Measurements from ENCODE around the gene CDH3.
"Not testable (repeated sequence)": the region's sequence is repeated elsewhere in the genome, so short reads cannot be mapped to it uniquely, and the experiment has no call there.

CDH3 gene

DNA sequence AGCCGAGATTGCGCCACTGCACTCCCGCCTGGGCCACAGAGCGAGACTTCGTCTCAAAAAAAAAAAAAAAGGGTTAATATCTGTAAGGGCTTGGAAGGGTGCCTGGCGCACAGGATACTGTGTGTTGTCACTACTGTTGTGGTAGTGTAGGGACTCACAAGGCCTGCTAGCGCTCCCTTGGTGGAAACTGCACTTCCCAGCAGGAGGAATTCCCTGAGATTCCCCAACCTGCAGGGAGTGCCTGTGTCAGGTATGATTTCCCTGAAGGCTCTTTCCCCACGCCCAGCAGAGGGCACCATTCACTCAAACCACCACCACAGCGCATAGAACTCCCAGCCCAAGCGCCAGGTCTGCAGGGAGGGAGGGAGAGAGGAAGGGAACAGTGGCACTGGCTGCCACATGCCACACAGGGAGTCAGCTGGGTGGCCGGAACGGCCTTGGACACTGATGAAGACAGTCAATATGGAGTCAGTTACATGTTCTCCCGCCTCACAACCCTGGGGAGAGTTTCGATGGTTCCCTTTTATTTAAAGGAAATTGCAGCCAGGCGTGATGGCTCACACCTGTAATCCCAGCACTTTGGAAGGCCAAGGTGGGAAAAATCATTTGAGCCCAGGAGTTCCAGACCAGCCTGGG is 59.2 kb downstream of the CDH3 start:
- peak; percentile 32 for DNase-seq (ENCODE audit: low read depth, low spot score)

DNA sequence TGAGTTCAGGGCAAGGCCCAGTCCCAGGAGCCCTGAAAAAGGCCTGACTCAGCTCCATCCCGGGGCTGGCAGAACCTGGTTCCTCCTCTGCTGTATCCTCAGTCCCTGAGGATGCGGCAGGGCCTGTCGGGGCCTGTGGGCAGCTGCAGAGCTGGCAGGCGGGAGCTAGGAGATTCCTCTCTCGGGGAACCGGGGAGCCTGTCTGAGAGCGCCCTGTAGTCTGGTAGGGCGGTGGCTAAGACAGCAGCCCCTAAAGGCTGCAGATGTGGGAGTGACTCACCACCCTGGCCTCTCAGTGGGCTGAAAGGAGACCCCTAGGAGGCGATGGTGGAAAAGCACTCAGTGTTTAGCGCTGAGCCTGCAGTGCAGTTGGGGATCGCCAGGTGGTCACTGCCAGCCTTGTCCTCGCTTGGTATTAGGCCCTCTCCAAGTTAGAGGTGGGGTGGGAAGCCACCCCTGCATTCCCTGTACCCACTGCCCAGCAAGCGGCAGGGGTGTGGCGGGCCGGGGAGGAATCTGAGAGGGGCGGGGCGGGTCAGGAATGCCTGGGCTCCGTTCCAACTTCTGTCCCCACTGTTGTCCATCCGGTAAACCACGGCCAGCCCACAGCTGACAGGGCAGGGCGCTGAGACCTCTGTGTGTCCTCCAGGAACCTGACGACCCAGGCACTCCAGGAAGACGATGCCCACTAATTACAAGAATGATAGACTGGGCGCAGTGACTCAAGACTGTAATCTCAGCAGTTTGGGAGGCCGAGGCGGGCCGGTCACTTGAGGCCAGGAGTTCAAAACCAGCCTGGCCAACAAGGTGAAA is 62.4 kb downstream of the CDH3 start:
- DNase-seq (ENCODE audit: low read depth, low spot score): peak; percentile 36

- no peak for DNase-seq (ENCODE audit: low read depth, low spot score)
These were observed 65.1 kb downstream of the CDH3 start for GRCh38 chr16:68710211-68710610.

GRCh38 chr16:68711421-68712139 is 66.5 kb downstream of the CDH3 start:
- no peak for DNase-seq (ENCODE audit: low read depth, low spot score)

- no peak for DNase-seq (ENCODE audit: low read depth, low spot score)
These were observed 68.3 kb downstream of the CDH3 start for GRCh38 chr16:68713361-68713760.

DNA sequence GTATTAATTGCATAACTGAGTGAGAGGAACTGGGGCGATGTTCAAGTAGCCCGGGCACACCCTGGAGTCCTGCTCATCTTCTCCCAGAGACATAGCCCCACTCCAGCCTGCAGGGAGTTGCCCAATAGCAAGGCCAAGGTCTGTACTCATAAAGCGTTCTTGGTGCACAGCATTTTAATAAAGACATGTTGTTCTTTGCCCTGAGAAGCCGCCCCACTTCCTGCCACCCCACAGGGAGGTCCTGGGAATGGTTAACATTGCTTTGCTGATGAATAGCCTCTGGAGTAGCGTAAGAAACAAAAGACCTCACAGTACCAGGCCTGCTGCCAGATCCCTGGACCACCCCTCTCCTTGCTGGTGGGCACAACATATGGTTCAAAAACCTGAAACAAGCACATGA is 70.4 kb downstream of the CDH3 start:
- peak; percentile 64 for DNase-seq (ENCODE audit: low read depth, low spot score)

DNA sequence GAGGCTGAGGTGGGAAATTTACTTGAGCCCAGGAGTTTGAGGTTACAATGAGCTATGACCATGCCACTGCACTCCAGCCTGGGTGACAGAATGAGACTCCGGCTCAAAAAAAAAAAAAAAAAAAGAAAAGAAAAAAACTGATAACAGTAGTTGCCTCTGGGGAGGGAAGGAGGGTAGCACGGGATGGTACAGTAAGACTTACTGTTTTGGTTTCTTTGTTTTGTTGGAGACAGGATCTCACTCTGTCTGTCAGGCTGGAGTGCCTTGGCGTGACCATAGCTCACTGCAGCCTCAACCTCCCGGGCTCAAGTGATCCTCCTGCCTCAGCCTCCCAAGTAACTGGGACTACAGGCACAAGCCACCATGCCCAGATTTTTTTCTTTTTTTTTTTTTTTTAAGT is 71.4 kb downstream of the CDH3 start:
- not testable (repeated sequence) for DNase-seq (ENCODE audit: low read depth, low spot score)

DNA sequence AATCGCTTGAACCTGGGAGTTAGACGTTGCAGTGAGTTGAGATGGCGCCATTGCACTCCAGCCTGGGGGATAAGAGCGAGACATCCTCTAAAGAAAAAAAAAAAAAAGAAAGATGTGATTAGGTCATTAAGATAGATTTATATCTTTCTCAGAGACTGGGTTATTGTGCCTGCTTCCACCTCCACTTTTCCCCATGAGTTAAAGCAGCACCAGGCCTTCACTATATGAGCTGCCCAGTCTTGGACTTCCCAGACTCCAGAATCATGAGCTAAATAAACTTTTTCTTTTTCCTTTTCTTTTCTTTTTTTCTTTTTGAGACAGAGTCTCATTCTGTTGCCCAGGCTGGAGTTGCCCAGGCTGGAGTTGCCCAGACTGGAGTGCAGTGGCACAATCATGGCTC is 72.6 kb downstream of the CDH3 start:
- no peak for DNase-seq (ENCODE audit: low read depth, low spot score)

- DNase-seq (ENCODE audit: low read depth, low spot score): no peak
These were observed 73.5 kb downstream of the CDH3 start for GRCh38 chr16:68718590-68718989.

DNA sequence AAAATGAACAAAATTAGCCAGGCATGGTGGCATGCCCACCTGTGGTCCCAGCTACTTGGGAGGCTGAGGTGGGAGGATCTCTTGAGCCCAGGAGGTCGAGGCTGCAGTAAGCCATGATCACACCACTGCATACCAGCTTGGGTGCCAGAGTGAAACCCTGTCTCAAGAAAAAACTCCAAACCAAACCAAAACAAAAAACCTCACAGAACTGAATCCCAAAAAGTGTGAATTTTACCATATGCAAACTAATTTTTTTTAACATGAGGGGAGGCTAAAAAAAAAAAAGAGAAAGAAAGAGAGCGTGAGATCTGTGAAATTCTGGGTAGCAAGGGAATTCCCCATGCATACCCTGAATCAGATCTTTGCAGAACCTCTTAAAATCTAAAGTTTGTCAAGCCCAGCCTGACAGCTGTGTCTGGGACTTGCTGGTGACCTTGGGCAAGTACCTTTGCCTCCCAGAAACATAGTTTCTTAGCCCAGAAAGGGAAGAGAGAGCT is 74.9 kb downstream of the CDH3 start:
- no peak for DNase-seq (ENCODE audit: low read depth, low spot score)

DNA sequence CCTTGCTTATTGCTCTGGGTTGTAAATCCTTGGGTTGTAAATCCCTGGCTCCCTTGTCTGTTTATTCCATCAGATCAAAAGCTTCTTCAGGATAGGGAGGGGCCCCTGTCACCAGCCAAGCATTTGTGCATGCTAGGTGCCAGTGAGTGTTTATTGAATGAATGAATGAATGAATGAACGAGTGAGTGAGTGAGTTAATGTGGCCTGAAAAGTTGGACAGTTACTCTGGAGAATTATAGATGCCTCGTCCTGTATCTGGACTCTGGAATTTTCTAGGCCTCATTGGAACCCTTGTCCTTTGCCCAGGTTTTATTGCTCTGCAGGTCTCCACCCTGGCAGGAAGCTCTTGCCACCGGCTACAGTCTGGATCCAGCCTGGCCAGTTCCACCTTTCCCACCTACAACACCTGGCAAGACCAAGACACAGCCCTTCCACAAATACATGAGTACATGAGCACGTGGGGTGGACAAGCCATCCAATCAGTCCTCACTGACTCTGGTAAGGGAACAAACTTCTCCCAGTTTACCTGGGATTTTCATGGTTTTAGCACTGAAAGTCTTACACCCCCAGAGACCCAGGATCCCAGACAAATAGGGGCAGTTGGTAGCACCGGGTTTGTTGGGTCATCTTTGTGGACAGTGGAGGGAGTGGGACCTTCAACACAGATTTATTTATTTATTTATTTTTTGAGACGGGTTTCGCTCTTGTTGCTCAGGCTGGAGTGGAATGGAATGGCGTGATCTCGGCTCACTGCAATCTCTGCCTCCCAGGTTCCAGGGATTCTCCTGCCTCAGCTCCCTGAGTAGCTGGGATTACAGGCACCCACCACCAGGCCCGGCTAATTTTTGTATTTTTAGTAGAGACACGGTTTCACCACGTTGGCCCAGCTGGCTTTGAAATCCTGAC is 77.3 kb downstream of the CDH3 start:
- no peak for DNase-seq (ENCODE audit: low read depth, low spot score)

- DNase-seq (ENCODE audit: low read depth, low spot score): no peak
These were observed 79.7 kb downstream of the CDH3 start for GRCh38 chr16:68724797-68725196.

GRCh38 chr16:68728523-68728922 is 83.4 kb downstream of the CDH3 start:
- DNase-seq (ENCODE audit: low read depth, low spot score): no peak

DNA sequence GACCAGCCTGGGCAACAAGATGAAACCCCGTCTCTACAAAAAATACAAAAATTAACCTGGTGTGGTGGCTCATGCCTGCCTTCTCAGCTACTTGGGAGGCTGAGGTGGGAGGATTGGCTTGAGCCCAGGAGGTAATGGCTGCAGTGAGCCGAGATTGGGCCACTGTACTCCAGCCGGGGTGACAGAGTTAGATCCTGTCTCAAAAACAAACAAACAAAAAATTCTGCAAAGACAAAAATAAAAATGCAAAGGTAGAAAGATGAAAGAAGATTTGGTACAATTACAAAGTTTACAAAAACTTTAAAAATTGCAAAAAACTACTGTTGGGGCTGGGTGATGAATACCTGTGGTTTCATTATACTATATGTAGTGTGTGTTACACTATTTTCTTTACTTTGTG is 86.5 kb downstream of the CDH3 start:
- no peak for DNase-seq (ENCODE audit: low read depth, low spot score)

DNA sequence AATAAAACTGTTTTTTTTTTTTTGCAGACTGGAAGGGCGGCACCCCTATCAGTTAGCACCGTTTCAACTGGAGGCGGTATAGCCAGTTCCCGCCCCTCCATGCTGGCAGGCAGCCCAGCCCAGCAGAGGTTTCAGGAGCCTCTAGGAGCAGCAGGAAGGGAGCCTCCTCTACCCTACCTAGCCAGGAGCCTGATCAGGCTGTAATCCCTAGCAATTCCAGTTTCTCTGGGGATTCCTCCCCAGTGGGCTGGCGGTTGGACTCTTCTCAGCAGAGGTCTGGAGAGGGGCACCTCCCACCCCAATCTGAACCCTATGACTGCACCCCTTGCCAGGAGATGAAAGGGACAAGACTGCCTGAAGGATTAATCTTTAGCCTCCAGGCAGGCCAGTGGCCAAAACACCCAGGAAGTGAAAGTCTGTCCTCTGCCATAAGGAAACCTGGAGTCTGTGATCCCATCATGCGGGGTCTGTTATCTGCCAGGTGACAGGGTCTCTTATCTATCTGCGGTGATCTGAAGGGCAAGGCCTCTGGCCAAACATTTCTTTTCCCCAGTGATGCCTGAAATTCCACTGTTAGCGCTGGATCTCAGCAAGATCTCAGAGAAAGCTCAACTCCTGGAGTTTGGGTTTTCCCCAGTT is 87.1 kb downstream of the CDH3 start:
- DNase-seq (ENCODE audit: low read depth, low spot score): no peak

DNA sequence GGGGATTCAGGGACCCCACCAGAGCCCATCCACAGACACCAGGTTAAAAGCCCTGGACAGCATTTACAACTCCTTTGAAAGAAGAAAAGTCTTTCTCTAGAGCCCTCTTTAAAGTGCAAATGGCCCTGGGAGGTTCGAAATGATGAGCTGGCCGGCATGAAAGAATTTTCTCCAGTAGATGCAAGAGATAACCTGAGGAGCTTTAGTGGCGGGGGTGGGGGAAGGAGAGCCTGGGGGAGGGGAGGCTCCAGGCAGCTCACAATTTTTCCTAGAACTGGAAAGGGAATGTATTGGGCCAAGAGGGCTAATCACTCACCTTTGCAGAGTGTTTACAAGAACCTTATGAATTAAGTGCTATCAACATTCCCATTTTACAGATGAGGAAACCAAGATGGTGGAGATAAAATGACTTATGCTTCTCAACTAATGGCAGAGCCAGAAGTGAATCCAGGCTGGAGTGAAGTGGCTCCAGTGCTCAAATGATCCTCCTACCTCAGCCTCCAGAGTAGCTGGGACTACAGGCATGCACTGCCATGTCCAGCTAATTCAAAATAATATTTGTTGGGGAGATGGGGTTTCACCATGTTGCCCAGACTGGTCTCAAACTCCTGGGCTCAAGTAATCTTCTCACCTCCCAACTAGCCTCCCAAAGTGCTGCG is 87.8 kb downstream of the CDH3 start:
- no peak for DNase-seq (ENCODE audit: low read depth, low spot score)

DNA sequence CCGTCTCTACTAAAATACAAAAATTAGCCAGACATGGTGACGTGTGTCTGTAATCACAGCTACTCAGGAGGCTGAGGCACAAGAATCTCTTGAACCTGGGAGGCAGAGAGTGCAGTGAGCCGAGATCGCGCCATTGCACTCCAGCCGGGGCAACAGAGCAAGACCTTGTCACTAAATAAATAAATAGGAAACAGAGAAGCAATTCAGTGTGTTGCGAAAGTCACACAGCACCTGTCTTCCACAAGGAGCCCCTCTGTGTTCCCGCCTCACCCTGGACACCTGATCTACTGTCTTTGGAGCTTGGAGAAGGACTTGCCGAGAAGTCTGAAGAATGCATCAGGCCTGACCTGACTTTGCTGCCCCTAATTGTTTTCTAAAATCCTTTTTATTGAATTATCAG is 88.5 kb downstream of the CDH3 start:
- no peak for DNase-seq (ENCODE audit: low read depth, low spot score)

DNA sequence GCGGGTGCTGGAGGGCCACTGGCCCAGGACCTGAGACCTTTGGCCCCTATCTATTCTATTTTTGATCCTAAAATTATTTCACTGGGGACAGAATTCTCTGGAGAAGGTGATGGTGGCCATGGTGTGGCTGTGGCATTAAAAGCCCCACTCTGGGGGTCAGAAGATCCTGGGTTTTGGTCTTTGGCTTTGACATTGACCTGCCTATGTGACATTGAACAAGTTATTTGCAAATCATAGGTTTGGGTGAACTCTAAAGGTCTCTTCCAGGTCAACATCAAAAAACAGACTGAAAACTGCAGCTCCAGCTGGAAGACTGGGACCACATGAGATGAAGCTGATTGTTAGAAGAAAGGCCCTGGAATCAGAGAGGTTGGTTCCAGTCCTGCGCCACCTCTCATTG is 89.7 kb downstream of the CDH3 start:
- DNase-seq (ENCODE audit: low read depth, low spot score): no peak

GRCh38 chr16:68736561-68736960 is 91.5 kb downstream of the CDH3 start:
- no peak for DNase-seq (ENCODE audit: low read depth, low spot score)

DNA sequence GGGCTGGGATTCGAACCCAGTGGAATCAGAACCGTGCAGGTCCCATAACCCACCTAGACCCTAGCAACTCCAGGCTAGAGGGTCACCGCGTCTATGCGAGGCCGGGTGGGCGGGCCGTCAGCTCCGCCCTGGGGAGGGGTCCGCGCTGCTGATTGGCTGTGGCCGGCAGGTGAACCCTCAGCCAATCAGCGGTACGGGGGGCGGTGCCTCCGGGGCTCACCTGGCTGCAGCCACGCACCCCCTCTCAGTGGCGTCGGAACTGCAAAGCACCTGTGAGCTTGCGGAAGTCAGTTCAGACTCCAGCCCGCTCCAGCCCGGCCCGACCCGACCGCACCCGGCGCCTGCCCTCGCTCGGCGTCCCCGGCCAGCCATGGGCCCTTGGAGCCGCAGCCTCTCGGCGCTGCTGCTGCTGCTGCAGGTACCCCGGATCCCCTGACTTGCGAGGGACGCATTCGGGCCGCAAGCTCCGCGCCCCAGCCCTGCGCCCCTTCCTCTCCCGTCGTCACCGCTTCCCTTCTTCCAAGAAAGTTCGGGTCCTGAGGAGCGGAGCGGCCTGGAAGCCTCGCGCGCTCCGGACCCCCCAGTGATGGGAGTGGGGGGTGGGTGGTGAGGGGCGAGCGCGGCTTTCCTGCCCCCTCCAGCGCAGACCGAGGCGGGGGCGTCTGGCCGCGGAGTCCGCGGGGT is 92.1 kb downstream of the CDH3 start, which contains the start of gene CDH1:
CDH1 (plus strand) TSS at position 247 of the 684 bp plus-strand sequence; CDS start at position 371, 124 bp downstream.
- DNase-seq (ENCODE audit: low read depth, low spot score): no peak
